Muscle layer of duodenum (tissue), 2 donors: Measurements from ENCODE around the gene PYURF.
"Not testable (repeated sequence)": the region's sequence is repeated elsewhere in the genome, so short reads cannot be mapped to it uniquely, and the experiment has no call there.

Experiments
- H3K27ac ChIP-seq: one replicate; pipeline ENCODE4 v1.7.0; 2013; ENCODE audit warnings: mild to moderate bottlenecking, low read length
- H3K27me3 ChIP-seq: one replicate; pipeline ENCODE4 v1.7.0; 2013; ENCODE audit warnings: low read depth, mild to moderate bottlenecking, control low read depth, low read length
- H3K36me3 ChIP-seq, 2 donors: one replicate each; pipeline ENCODE4 v1.7.0; 2013; ENCODE audit warnings: low read length in 2 of 2, control low read depth in 1 of 2, mild to moderate bottlenecking in 1 of 2; ENCODE audit not compliant: insufficient read depth in 2 of 2, control insufficient read depth in 1 of 2
- H3K4me1 ChIP-seq, 2 donors: one replicate each; pipeline ENCODE4 v1.7.0; 2013; ENCODE audit warnings: low read length in 2 of 2, mild to moderate bottlenecking in 2 of 2, control low read depth in 1 of 2, moderate library complexity in 1 of 2; ENCODE audit not compliant: insufficient read depth in 2 of 2, control insufficient read depth in 1 of 2
- H3K4me3 ChIP-seq, 2 donors: one replicate each; pipeline ENCODE4 v1.7.0; 2013; ENCODE audit warnings: low read length in 2 of 2, low read depth in 1 of 2, mild to moderate bottlenecking in 1 of 2
- H3K9me3 ChIP-seq, 2 donors: one replicate each; pipeline ENCODE4 v1.7.0; 2013; ENCODE audit warnings: low read length in 2 of 2, control low read depth in 1 of 2, mild to moderate bottlenecking in 1 of 2; ENCODE audit not compliant: control insufficient read depth in 1 of 2
- donor health status: healthy.

Gene PYURF

GRCh38 chr4:88523325-88524129 lies at the start of gene PYURF:
Gene PYURF (minus strand): TSS chr4:88523776. CDS start chr4:88523700, 76 bp downstream.
- Histone ChIP-seq H3K4me1 (peaks cover 16 to 19% of the 10 kb centered on the region in 2 donors), H3K9me3 (no peaks in the 10 kb centered on the region), H3K4me3 (peak within 1 kb of the TSS; percentile 79 to 89), H3K27ac (peak within 1 kb of the TSS; percentile 95), H3K36me3 (peaks cover 8 to 16% of the 10 kb centered on the region in 2 donors), H3K27me3 (no peaks in the 10 kb centered on the region)

- no peak overlapping the region for H3K27ac ChIP-seq
- no peaks in the 10 kb centered on the region for H3K9me3 ChIP-seq
- peaks cover 0 to 7% of the 10 kb centered on the region in 2 donors for H3K4me1 ChIP-seq
- no peak overlapping the region for H3K4me3 ChIP-seq
- H3K36me3 ChIP-seq, result no peaks in the 10 kb centered on the region
- no peaks in the 10 kb centered on the region for H3K27me3 ChIP-seq
Observed at GRCh38 chr4:88570001-88570400, 46.4 kb upstream of the PYURF start.

GRCh38 chr4:88567591-88567990 lies 44.0 kb upstream of the PYURF start:
- Histone ChIP-seq H3K36me3 (no peaks in the 10 kb centered on the region), H3K9me3 (no peaks in the 10 kb centered on the region), H3K4me3 (no peak overlapping the region), H3K27ac (no peak overlapping the region), H3K4me1 (no peaks in the 10 kb centered on the region), H3K27me3 (no peaks in the 10 kb centered on the region)

GRCh38 chr4:88549815-88550214 lies 26.2 kb upstream of the PYURF start:
- no peak overlapping the region for H3K27ac ChIP-seq
- H3K36me3 ChIP-seq, result no peaks in the 10 kb centered on the region
- no peaks in the 10 kb centered on the region for H3K27me3 ChIP-seq
- no peaks in the 10 kb centered on the region for H3K9me3 ChIP-seq
- no peak overlapping the region for H3K4me3 ChIP-seq
- no peaks in the 10 kb centered on the region for H3K4me1 ChIP-seq

GRCh38 chr4:88539322-88540068 lies 15.9 kb upstream of the PYURF start:
- not testable (repeated sequence) for H3K27ac ChIP-seq, H3K9me3 ChIP-seq, H3K4me3 ChIP-seq, H3K4me1 ChIP-seq, H3K36me3 ChIP-seq, H3K27me3 ChIP-seq

- Histone ChIP-seq H3K4me3 (no peak overlapping the region), H3K4me1 (no peaks in the 10 kb centered on the region), H3K9me3 (no peaks in the 10 kb centered on the region), H3K36me3 (no peaks in the 10 kb centered on the region), H3K27me3 (no peaks in the 10 kb centered on the region), H3K27ac (no peak overlapping the region)
Observed at GRCh38 chr4:88537709-88538108, 14.1 kb upstream of the PYURF start.

- H3K27ac ChIP-seq, result no peak overlapping the region
- H3K36me3 ChIP-seq, result no peaks in the 10 kb centered on the region
- no peaks in the 10 kb centered on the region for H3K27me3 ChIP-seq
- H3K4me3 ChIP-seq, result no peak overlapping the region
- no peaks in the 10 kb centered on the region for H3K4me1 ChIP-seq
- H3K9me3 ChIP-seq, result no peaks in the 10 kb centered on the region
Observed at GRCh38 chr4:88535090-88535755, 11.6 kb upstream of the PYURF start.

- H3K9me3 ChIP-seq, result no peaks in the 10 kb centered on the region
- no peaks in the 10 kb centered on the region for H3K4me1 ChIP-seq
- no peak overlapping the region for H3K4me3 ChIP-seq
- no peaks in the 10 kb centered on the region for H3K27me3 ChIP-seq
- no peaks in the 10 kb centered on the region for H3K36me3 ChIP-seq
- H3K27ac ChIP-seq, result no peak overlapping the region
Observed at GRCh38 chr4:88533937-88534750, 10.6 kb upstream of the PYURF start.

GRCh38 chr4:88533088-88533790 lies 9.7 kb upstream of the PYURF start:
- H3K27ac ChIP-seq, result no peak overlapping the region
- H3K4me1 ChIP-seq, result no peaks in the 10 kb centered on the region

GRCh38 chr4:88531549-88531948 lies 8.0 kb upstream of the PYURF start:
- H3K9me3 ChIP-seq, result no peaks in the 10 kb centered on the region
- no peaks in the 10 kb centered on the region for H3K36me3 ChIP-seq
- peaks cover 0 to 1% of the 10 kb centered on the region in 2 donors for H3K4me1 ChIP-seq
- H3K27me3 ChIP-seq, result no peaks in the 10 kb centered on the region
- H3K27ac ChIP-seq, result no peak overlapping the region
- H3K4me3 ChIP-seq, result no peak overlapping the region

More at GRCh38 chr4:88533088-88533790, 9.7 kb upstream of the PYURF start:
- Histone ChIP-seq H3K36me3 (no peaks in the 10 kb centered on the region), H3K9me3 (no peaks in the 10 kb centered on the region), H3K4me3 (no peak overlapping the region), H3K27me3 (no peaks in the 10 kb centered on the region)
